H1 (cell line): ENCODE data around the gene MDFI. TPM values are rescaled to one million over a fixed set of nuclear protein-coding genes. Genes with fewer than 3 reads are reported as not detected.

Source experiments
- CTCF ChIA-PET: fragments of 300-600 bp; sonication (Branson Sonifier 250); formaldehyde crosslinking; loops from one replicate; lab custom pipeline; 2021; ENCODE audit not compliant: partially characterized antibody; lab: Charles Lee
- POLR2A ChIA-PET: fragments of 300-600 bp; sonication (Branson Sonifier 250); formaldehyde crosslinking; loops from one replicate; lab custom pipeline; 2021; ENCODE audit warnings: inconsistent platforms; ENCODE audit not compliant: partially characterized antibody; lab: Charles Lee
- DNase-seq, 2 experiments: peaks; one replicate each; pipeline versions ENCODE4 v3.0.0 to v3.0.0-alpha.2; 2010 to 2022; ENCODE audit warnings: low spot score in 2 of 2, low read depth in 1 of 2, mixed read lengths in 1 of 2
- FAIRE-seq: peaks from 2 replicates; lab custom pipeline; 2011; peaks lifted over from hg19 to GRCh38; lab: Jason Lieb, UNC
- H2AFZ ChIP-seq: 2 replicates; pipeline ENCODE4 v1.8.1; 2012; ENCODE audit warnings: low read length, inconsistent platforms
- H2AK5ac ChIP-seq: 2 replicates; pipeline ENCODE4 v1.6.1; 2013; ENCODE audit warnings: low read depth, low read length
- H2BK120ac ChIP-seq: replicated peaks from 2 replicates; pipeline ENCODE3; 2013; ENCODE audit warnings: low read depth, low read length, inconsistent platforms
- H2BK12ac ChIP-seq: 2 replicates; pipeline ENCODE4 v1.6.1; 2013; ENCODE audit warnings: low read depth, low read length
- H2BK15ac ChIP-seq: 2 replicates; pipeline ENCODE4 v1.6.1; 2013; ENCODE audit warnings: low read length
- H2BK20ac ChIP-seq: 2 replicates; pipeline ENCODE4 v1.6.1; 2013; ENCODE audit warnings: low read length
- H2BK5ac ChIP-seq: 2 replicates; pipeline ENCODE4 v1.6.1; 2013; ENCODE audit warnings: low read depth, low read length
- H3K14ac ChIP-seq: 2 replicates; pipeline ENCODE4 v1.6.1; 2013; ENCODE audit warnings: inconsistent platforms; ENCODE audit not compliant: insufficient read length
- H3K18ac ChIP-seq: 2 replicates; pipeline ENCODE4 v1.6.1; 2013; ENCODE audit warnings: low read length; ENCODE audit errors: extremely low read depth
- H3K23ac ChIP-seq: 2 replicates; pipeline ENCODE4 v1.6.1; 2013; ENCODE audit warnings: inconsistent platforms; ENCODE audit not compliant: insufficient read length
- H3K23me2 ChIP-seq: 2 replicates; pipeline ENCODE4 v1.6.1; 2013; ENCODE audit warnings: low read depth, low read length
- H3K27ac ChIP-seq: 2 replicates; pipeline ENCODE4 v1.6.1; 2011; ENCODE audit warnings: low read depth, low read length, inconsistent platforms
- H3K27me3 ChIP-seq, 4 experiments: replicated peaks in 1 of 4; 1 replicate in 1 of 4; 2 replicates in 3 of 4; pipeline versions ENCODE4 v1.6.1 to v1.8.1; 2011 to 2013; ENCODE audit warnings: low read length in 3 of 4, mild to moderate bottlenecking in 3 of 4, inconsistent platforms in 2 of 4, mixed read lengths in 2 of 4, moderate library complexity in 1 of 4; ENCODE audit not compliant: control insufficient read depth in 3 of 4, insufficient read depth in 3 of 4; ENCODE audit errors: extremely low read depth in 1 of 4
- H3K36me3 ChIP-seq, 4 experiments: 2 replicates each; pipeline versions ENCODE4 v1.6.1 to v1.8.1; 2011 to 2013; ENCODE audit warnings: mild to moderate bottlenecking in 4 of 4, low read length in 3 of 4, moderate library complexity in 2 of 4, control low read depth in 1 of 4, inconsistent platforms in 1 of 4; ENCODE audit not compliant: insufficient read depth in 4 of 4, control insufficient read depth in 2 of 4
- H3K4ac ChIP-seq: replicated peaks from 2 replicates; pipeline ENCODE3; 2013; ENCODE audit warnings: low read length, low read depth, mixed read lengths, inconsistent platforms; ENCODE audit not compliant: insufficient read length
- H3K4me1 ChIP-seq, 4 experiments: replicated peaks in 1 of 4; 1 replicate in 1 of 4; 2 replicates in 3 of 4; pipeline versions ENCODE4 v1.6.1 to v1.8.1; 2011 to 2013; ENCODE audit warnings: low read length in 3 of 4, inconsistent platforms in 2 of 4, mixed read lengths in 1 of 4; ENCODE audit not compliant: insufficient read depth in 4 of 4, control insufficient read depth in 3 of 4
- H3K4me2 ChIP-seq, 2 experiments: 2 replicates each; pipeline versions ENCODE4 v1.6.1 to v1.8.1; 2011 to 2013; ENCODE audit warnings: low read depth in 2 of 2, low read length in 2 of 2, control low read depth in 1 of 2, inconsistent platforms in 1 of 2, mild to moderate bottlenecking in 1 of 2; ENCODE audit not compliant: insufficient read depth in 1 of 2
- H3K4me3 ChIP-seq, 4 experiments: fragments of 200-600, 300-600 bp in 1 of 4; sonication (generic), shearing (Covaris generic), sonication (Bioruptor Twin) in 1 of 4; 2 replicates each; pipeline versions ENCODE4 v1.5.1 to v1.8.1; 2011 to 2016; ENCODE audit warnings: low read length in 4 of 4, low read depth in 3 of 4, control low read depth in 2 of 4, inconsistent platforms in 2 of 4, mild to moderate bottlenecking in 2 of 4, mixed read lengths in 1 of 4, moderate library complexity in 1 of 4; ENCODE audit not compliant: insufficient read depth in 2 of 4; ENCODE audit errors: extremely low read depth in 1 of 4
- H3K56ac ChIP-seq: replicated peaks from 2 replicates; pipeline ENCODE3; 2013; ENCODE audit warnings: low read depth, mild to moderate bottlenecking, mixed read lengths, low read length, inconsistent platforms; ENCODE audit not compliant: insufficient read length
- H3K79me1 ChIP-seq: 2 replicates; pipeline ENCODE4 v1.6.1; 2013; ENCODE audit warnings: low read depth, low read length, control low read depth
- H3K79me2 ChIP-seq, 2 experiments: 2 replicates each; pipeline versions ENCODE4 v1.6.1 to v1.8.1; 2012 to 2013; ENCODE audit warnings: low read length in 2 of 2, mild to moderate bottlenecking in 2 of 2, inconsistent platforms in 1 of 2; ENCODE audit not compliant: insufficient read depth in 2 of 2, control insufficient read depth in 1 of 2
- H3K9ac ChIP-seq, 4 experiments: replicated peaks in 1 of 4; 1 replicate in 1 of 4; 2 replicates in 3 of 4; pipeline versions ENCODE4 v1.6.1 to v1.8.1; 2011 to 2013; ENCODE audit warnings: low read depth in 3 of 4, low read length in 3 of 4, control low read depth in 2 of 4, mild to moderate bottlenecking in 2 of 4, moderate library complexity in 2 of 4, inconsistent platforms in 1 of 4; ENCODE audit errors: extremely low read depth in 1 of 4
- H3K9me3 ChIP-seq, 2 experiments: 2 replicates each; pipeline versions ENCODE4 v1.6.1 to v1.8.1; 2012 to 2013; ENCODE audit warnings: mild to moderate bottlenecking in 2 of 2, moderate library complexity in 2 of 2, control low read depth in 1 of 2, inconsistent platforms in 1 of 2, low read depth in 1 of 2, low read length in 1 of 2, mixed read lengths in 1 of 2; ENCODE audit not compliant: insufficient read depth in 2 of 2
- H4K20me1 ChIP-seq, 2 experiments: replicated peaks in 1 of 2; 2 replicates each; pipeline versions ENCODE3 to v1.8.1; 2011 to 2013; ENCODE audit warnings: inconsistent platforms in 2 of 2, low read length in 2 of 2, mild to moderate bottlenecking in 1 of 2; ENCODE audit not compliant: insufficient read depth in 2 of 2, control insufficient read depth in 1 of 2
- H4K5ac ChIP-seq: 2 replicates; pipeline ENCODE4 v1.6.1; 2013; ENCODE audit warnings: low read length, low read depth, mixed read lengths, inconsistent platforms; ENCODE audit not compliant: insufficient read length
- H4K8ac ChIP-seq: 2 replicates; pipeline ENCODE4 v1.8.0; 2013; ENCODE audit warnings: mild to moderate bottlenecking, moderate library complexity, low read length, inconsistent platforms; ENCODE audit not compliant: insufficient read depth; ENCODE audit errors: extremely low read depth
- H4K91ac ChIP-seq: replicated peaks from 2 replicates; pipeline ENCODE3; 2013; ENCODE audit warnings: low read length, mixed read lengths, inconsistent platforms; ENCODE audit not compliant: insufficient read length
- CEBPB ChIP-seq: IDR thresholded peaks from 2 replicates; pipeline ENCODE4 v1.6.1; 2012; ENCODE audit warnings: low read depth, low read length
- EZH2 ChIP-seq: fragments of 200-600 bp; sonication (generic); IDR thresholded peaks from 2 replicates; pipeline ENCODE4 v1.7.1; 2012; ENCODE audit warnings: low read depth, mild to moderate bottlenecking, moderate library complexity, low read length, inconsistent platforms; ENCODE audit not compliant: severe bottlenecking
- RAD21 ChIP-seq, 2 experiments: IDR thresholded peaks in 1 of 2; conservative IDR thresholded peaks in 1 of 2; 2 replicates each; pipeline ENCODE4 v1.6.1; 2011; ENCODE audit warnings: low read depth in 2 of 2, low read length in 2 of 2, improper control_type of control experiment in 1 of 2, inconsistent platforms in 1 of 2, mild to moderate bottlenecking in 1 of 2, moderate library complexity in 1 of 2
- RNF2 ChIP-seq: fragments of 200-900, 300-1000 bp; sonication (generic); IDR thresholded peaks from 2 replicates; pipeline ENCODE4 v1.7.1; 2016; ENCODE audit warnings: borderline replicate concordance, low read depth, mild to moderate bottlenecking, antibody characterized with exemption, low read length; ENCODE audit not compliant: poor library complexity, severe bottlenecking; ENCODE audit errors: missing control alignments
- RXRA ChIP-seq: IDR thresholded peaks from 2 replicates; pipeline ENCODE4 v1.6.1; 2011; ENCODE audit warnings: low read depth, mild to moderate bottlenecking, low read length, moderate library complexity; ENCODE audit not compliant: insufficient read depth
- SAP30 ChIP-seq: fragments of 300-600 bp; sonication (generic); IDR thresholded peaks from 2 replicates; pipeline ENCODE4 v1.7.1; 2012; ENCODE audit warnings: low read length, moderate library complexity, mild to moderate bottlenecking, inconsistent platforms; ENCODE audit not compliant: insufficient read depth, insufficient replicate concordance
- TBP ChIP-seq: IDR thresholded peaks from 2 replicates; pipeline ENCODE4 v1.6.1; 2011; ENCODE audit warnings: low read depth, low read length, improper control_type of control experiment
- TCF12 ChIP-seq: IDR thresholded peaks from 2 replicates; pipeline ENCODE4 v1.6.1; 2011; ENCODE audit warnings: low read depth, mild to moderate bottlenecking, low read length
- WGBS, 2 experiments: shearing (Covaris generic) in 1 of 2; methylation state at CpG; one replicate each; pipeline versions ENCODE4 v1.1.6 to v1.1.7; 2013 to 2015; ENCODE audit warnings: low lambda C conversion rate in 2 of 2, mixed read lengths in 2 of 2, inconsistent platforms in 1 of 2, low coverage in 1 of 2, missing lambda C conversion rate in 1 of 2; ENCODE audit not compliant: insufficient replicate concordance in 2 of 2, insufficient coverage in 1 of 2, insufficient read length in 1 of 2; ENCODE audit errors: extremely low coverage in 1 of 2, missing lambda C conversion rate in 1 of 2; 5-methylcytosine and 5-hydroxymethylcytosine counted together
- polyA plus RNA-seq, 7 experiments: library from polyadenylated mRNA; depleted of rRNA in 3 of 7; stranded (reverse) in 5 of 7; unstranded in 2 of 7; fragments of >200 nt in 5 of 7; fragments of 200-250 nt in 2 of 7; gene quantifications; 1 replicate in 5 of 7; 2 replicates in 1 of 7; 4 replicates in 1 of 7; pipeline versions ENCODE4 v1.2.1 to v1.2.3, GENCODE V29; 2011 to 2013; ENCODE audit warnings: missing spikeins in 2 of 7, mixed read lengths in 2 of 7
- total RNA-seq: library from RNA; stranded (reverse); fragmentation: NEBNext Ultra II Directional; extraction: Animal tissue kit (Norgen Biotek cat#: 25700); gene quantifications from 2 replicates; pipeline ENCODE4 v1.2.1, GENCODE V29; 2021

The MDFI gene
- total and polyA plus RNA-seq, 2 of the 8 experiments (the other 6 are each of a cell fraction or from before 2014, with no cell fraction given), result 41.0 to 65.6 TPM

DNA sequence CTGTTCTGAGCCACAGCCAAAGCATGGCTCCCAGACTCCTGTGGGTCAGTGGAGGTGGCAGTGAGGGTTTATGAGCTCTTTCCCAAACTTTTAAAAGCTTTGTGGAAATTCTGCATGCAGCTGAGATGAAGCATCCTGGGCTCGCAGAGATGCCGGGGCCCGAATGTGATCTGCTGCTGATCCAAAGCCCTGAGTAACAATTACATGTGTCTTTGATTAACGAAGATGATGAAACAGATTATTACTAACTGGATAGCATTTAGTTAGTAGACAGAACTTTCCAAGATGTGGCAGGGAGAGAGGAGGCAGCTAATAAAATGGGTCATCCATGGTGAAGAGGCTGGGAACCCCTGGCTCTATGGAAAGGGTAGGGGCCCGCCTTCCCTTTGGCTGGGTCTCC is 43.9 kb upstream of the MDFI start:
- Histone ChIP-seq H4K8ac (no peak overlapping the region), H3K27ac (no peak overlapping the region), H3K9me3 (no peaks in the 10 kb centered on the region), H2AFZ (no peak overlapping the region), H4K20me1 (peaks cover 0 to 2% of the 10 kb centered on the region in 2 experiments), H3K4me2 (no peak overlapping the region), H3K79me2 (no peaks in the 10 kb centered on the region), H3K4me1 (peaks cover 3 to 19% (median 9%) of the 10 kb centered on the region in 4 experiments), H4K91ac (no peak overlapping the region), H3K14ac (no peak overlapping the region), H3K36me3 (peaks cover 0 to 4% (median 2%) of the 10 kb centered on the region in 4 experiments; a peak in 3 of 8 replicates), H2BK5ac (no peak overlapping the region), H3K23ac (no peak overlapping the region), H3K27me3 (no peaks in the 10 kb centered on the region), H4K5ac (no peak overlapping the region), H3K56ac (no peak overlapping the region), H2BK12ac (no peak overlapping the region), H2BK120ac (no peak overlapping the region), H3K9ac (no peak overlapping the region), H2BK15ac (no peak overlapping the region), H3K23me2 (no peaks in the 10 kb centered on the region), H2AK5ac (no peak overlapping the region), H3K18ac (no peak overlapping the region), H3K4ac (no peak overlapping the region), H3K4me3 (no peak overlapping the region), H3K79me1 (no peaks in the 10 kb centered on the region), H2BK20ac (no peak overlapping the region)
- FAIRE-seq (no peak), DNase-seq (no peak)
- TF ChIP-seq TBP (no peak), TCF12 (no peak), EZH2 (no peak), SAP30 (no peak), RAD21 (IDR thresholded peaks at IDR 0.05 in 1 of 2, conservative IDR thresholded peaks at IDR 0.05 in 1 of 2; ENCODE audit: low read depth in 2 of 2, low read length in 2 of 2) (no peak), RXRA (no peak), RNF2 (no peak), CEBPB (no peak)
- 96% methylated on average over 4 of the region's 5 CpGs; no CpG with 5 or more reads in 1 of the 2 experiments for WGBS, 2 experiments
- ChIA-PET POLR2A (interaction anchor here (0.9 to 1.6 kb wide), 3 partner anchors 9 to 41 kb away, joined by 4 to 6 read pairs (median 4); no protein-coding TSS in a partner anchor), CTCF (interaction anchor here (0.8 to 27.7 kb wide), 19 partner anchors 8 to 226 kb away, joined by 3 to 361 read pairs (median 4); no protein-coding TSS in a partner anchor)
